NCI-H2029 treated with DMSO at 0.1 percent for 48 hours (cell line): ENCODE results near the gene ISCU.

Experiments used
- DNase-seq: peaks from one replicate; lab custom pipeline; 2025; lab: John Stamatoyannopoulos, UW

ISCU gene

GRCh38 chr12:108562348-108563135, at the start of gene ISCU:
Gene ISCU, plus strand, starts transcription at chr12:108562596. Its CDS starts 27 bp downstream, at chr12:108562623.
- DNase-seq = peak; percentile 80

- no peak for DNase-seq
Measured at GRCh38 chr12:108514468-108514972, 47.9 kb upstream of the ISCU start.

DNA sequence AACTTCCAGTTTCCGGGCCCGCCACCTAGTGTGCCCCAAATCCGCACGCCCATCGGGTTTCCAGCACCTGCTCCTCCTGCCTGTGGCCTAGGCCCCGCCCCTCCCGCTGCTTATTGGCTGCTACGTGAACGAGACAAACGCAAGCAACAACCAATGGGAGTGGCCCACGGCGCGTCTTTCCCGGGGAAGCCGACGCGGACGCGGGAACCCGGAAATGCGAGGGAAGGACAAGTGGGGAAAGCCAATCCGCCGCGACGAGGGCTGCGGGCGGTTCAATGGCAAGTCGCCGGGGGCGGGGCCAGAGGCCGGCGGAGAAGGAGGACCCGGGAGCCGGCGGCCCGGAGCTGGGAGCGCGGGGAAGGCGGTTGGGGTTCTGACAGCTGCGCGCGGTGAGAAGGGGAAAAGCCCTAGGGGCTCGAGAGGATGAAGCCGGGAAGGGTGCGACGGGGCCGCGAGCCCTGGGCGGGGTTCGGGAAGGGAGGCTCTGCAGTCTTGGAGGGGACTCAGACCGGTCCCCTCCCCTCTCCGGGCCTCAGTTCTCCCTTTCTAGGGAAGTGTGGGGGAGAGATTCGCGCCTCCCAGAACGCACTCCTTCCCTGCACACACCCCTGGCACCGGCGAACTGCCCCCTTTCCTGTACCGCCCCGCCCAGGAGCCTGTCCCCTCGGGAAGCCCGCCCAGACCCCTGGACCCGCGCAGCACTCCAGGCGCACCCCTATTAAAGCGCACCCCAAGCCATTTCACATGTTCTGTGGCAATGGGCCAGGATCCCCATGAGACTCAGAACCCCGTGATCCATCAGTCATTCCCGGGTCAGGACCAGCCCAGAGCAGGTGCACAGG, 47.2 kb upstream of the ISCU start, which contains the start of gene FICD:
TSS of gene FICD (plus strand) at position 305 of the 842 bp plus-strand sequence. CDS start 1,696 bp downstream, outside the sequence.
- DNase-seq = peak; percentile 95

DNA sequence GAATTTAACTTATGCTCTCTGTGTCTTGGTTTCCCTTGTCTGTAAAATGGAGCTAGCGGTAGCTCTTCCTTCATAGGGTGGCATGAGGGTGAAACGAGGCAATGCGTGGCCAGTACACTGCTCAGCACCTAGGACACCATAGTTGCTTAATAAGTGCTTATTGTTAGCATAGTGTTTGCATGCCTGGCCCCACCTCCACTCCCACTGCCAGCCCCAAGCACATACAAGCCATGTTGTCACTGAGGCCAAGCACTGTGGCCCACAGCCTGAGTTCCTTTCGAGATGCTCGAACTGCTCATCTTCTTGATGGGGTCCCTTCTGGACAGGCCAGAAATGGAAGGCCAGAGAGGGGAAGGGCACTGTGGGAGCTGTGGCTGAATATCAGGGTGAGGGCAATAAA, 46.5 kb upstream of the ISCU start:
- no peak for DNase-seq

DNA sequence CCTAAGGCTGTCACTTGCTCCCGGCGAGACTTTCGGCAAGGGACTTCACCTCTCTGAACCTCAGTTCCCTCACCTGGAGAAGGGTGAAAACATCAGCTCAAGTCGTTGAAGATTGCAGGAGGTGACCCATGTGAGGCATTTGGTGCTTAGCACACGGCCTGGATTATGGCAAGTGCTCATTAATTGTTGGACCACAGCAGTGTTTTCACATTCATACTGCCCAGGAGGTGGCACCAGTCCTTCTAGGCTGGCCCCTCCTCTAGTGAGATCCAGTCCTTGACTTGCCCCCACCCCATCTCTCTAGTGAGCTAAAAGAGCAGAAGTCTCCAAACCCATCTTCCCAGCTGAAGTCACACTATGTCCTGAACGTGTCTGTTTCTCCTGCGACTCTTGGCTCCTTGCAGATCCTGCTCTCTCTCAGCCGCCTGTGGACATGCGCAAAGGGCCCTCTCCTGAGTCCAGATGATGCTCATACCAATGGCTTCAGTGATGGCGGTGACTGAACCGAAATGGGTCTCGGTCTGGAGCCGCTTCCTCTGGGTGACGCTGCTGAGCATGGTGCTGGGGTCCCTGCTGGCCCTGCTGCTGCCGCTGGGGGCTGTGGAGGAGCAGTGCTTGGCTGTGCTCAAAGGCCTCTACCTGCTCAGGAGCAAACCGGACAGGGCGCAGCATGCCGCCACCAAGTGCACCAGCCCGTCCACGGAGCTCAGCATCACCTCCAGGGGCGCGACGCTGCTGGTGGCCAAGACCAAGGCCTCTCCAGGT, 45.7 kb upstream of the ISCU start:
- no peak for DNase-seq

- no peak for DNase-seq
Measured at GRCh38 chr12:108517288-108518100, 44.9 kb upstream of the ISCU start.

- DNase-seq = no peak
Measured at GRCh38 chr12:108518101-108518715, 44.2 kb upstream of the ISCU start.

DNA sequence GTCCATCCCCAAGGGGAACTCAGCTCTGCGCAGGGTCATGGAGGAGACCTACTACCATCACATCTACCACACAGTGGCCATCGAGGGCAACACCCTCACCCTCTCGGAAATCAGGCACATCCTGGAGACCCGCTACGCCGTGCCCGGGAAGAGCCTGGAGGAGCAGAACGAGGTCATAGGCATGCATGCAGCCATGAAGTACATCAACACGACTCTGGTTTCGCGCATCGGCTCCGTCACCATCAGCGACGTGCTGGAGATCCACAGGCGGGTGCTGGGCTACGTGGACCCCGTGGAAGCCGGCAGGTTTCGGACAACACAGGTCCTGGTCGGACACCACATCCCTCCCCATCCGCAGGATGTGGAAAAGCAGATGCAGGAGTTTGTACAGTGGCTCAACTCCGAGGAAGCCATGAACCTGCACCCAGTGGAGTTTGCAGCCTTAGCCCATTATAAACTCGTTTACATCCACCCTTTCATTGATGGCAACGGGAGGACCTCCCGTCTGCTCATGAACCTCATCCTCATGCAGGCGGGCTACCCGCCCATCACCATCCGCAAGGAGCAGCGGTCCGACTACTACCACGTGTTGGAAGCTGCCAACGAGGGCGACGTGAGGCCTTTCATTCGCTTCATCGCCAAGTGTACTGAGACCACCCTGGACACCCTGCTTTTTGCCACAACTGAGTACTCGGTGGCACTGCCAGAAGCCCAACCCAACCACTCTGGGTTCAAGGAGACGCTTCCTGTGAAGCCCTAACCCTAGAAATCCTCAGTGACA, 43.5 kb upstream of the ISCU start:
- no peak for DNase-seq

DNA sequence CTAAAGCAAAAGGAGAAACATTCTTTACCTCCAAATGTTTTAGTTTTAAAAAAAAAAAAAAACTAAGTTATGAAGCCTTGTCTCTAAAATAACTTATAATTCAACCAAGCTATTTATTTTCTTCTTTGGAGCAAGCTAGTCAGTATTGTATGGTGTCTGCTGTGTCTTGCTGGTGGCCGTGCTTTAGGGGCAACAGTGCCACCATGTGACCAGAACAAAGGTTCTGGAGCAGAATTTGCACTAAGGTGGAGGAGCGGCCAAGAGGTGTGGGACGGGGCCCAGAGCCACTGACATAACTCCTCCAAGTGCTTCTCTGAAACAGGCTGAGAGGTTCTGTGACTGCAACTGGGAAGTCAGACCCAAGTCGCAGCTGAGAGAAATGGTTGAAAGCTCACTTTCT, 42.8 kb upstream of the ISCU start:
- DNase-seq = no peak

DNA sequence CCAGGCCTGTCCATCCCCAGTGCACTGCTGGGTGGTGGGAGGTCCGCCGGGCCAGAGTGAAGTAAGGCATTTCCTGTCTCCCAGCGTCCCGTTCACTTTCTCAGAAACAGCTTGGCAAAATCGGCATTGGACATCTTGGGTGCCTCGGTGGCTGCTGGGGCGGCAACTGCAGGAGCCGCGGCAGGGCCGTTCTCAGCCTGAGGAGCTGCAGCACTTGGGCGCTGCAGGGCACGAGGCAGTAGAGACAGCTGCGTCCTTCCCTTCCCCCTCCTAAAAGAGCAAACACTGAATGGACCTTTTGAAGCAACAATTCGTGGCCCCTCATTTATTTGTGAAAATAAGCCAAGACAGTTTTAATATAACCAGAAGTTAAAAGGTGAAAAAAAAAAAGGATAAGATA, 39.0 kb upstream of the ISCU start:
- no peak for DNase-seq

GRCh38 chr12:108525681-108526080, 36.7 kb upstream of the ISCU start:
- DNase-seq = no peak

GRCh38 chr12:108526482-108527165, 35.8 kb upstream of the ISCU start:
- no peak for DNase-seq

- no peak for DNase-seq
Measured at GRCh38 chr12:108527166-108527496, 35.3 kb upstream of the ISCU start.

DNA sequence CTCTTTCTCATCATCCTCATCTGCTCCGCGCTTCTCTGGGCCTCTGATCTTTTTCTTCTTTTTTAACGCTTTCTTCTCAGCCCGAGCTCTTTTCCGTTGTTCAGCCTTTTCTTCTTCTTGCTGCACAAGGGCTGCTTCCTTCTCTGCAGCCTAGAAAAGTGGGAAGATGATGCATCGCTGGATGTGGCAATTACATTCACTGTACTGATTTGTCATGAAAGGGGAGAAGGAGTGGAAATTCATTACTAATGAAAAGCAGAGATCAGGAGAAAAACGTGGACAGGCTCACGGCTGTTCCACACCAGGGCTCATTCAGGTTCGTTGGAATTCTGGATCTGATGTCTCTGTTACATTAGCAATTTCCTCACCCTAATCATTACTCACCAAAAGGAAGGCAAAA, 32.2 kb upstream of the ISCU start:
- no peak for DNase-seq

- DNase-seq = no peak
Measured at GRCh38 chr12:108531929-108532848, 30.2 kb upstream of the ISCU start.

DNA sequence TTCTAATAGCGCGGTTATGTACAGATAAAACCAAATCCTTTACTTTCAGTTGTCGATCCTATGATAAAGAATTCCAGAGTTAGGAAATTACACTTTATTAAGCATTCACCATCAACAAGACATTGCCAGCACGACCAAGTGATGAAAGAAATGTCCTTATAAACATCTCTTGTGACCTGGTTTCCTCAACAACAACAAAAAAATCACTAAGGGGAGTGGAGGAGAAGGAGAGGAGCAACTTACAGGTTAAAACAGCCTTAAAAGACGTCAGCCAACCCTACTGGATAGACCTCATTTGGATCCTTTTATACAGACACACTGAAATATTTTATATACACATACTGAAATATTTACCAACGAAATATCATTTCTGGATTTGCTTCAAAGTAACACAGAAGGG, 24.2 kb upstream of the ISCU start:
- DNase-seq = no peak

DNA sequence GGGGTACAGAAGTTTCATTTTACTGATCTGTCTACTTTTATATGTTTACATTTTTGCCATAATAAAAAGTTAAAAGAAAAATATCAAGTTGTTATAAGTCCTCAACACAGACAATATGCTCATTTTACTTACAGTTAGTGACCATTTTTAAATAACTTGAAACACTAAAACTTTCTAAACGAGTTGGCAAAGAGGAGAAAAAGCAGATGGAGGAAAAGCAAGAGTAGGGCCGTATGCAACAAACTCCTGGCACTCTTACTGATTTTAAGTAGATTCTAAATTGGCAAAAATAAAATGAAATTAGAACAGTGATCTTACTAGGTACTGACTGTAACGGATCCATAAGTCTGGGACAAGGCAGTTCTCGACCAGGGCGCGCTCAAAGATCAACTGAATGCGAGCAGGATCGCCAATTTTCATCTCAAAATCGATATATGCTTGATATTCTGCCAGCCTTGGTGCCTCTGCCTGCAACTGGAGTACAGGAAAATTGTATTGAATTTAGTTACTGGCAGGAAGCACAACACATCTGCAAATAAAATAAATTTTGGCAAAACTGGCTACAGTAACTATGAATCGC, 23.7 kb upstream of the ISCU start:
- DNase-seq = no peak

DNA sequence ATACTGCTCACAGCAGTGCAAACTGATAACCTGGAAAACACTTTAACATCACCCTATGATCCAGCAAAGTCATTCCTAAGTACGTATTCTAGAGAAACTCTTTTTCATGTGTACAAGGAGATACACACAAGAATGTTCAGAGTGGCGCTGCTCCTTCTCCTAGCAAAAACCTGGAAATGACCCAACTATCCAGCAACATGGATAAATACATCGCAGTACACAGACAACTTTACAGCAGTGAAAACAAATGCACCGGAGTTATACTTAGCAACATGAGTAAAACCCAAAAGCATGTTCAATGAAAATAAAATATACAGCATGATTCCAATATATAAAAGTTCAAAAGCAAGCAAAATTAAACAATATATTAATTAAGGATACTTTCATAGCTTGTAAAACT, 20.1 kb upstream of the ISCU start:
- DNase-seq = no peak
